CD4-positive, alpha-beta T cell treated with Interleukin-15 for 4 hours (primary cell): ENCODE data around the gene GSK3B.

Experiments
- DNase-seq: peaks from one replicate; pipeline ENCODE4 v3.0.0-alpha.2; 2020; ENCODE audit warnings: low spot score

Gene GSK3B

GRCh38 chr3:119817583-119818363 lies 276.5 kb downstream of the GSK3B start:
- no peak for DNase-seq

GRCh38 chr3:119817071-119817470 lies 277.2 kb downstream of the GSK3B start:
- no peak for DNase-seq

- no peak for DNase-seq
Measured at GRCh38 chr3:119815716-119816115, 278.5 kb downstream of the GSK3B start.

- no peak for DNase-seq
Measured at GRCh38 chr3:119812491-119813058, 281.7 kb downstream of the GSK3B start.

- peak; percentile 49 for DNase-seq
Measured at GRCh38 chr3:119810018-119810435, 284.2 kb downstream of the GSK3B start.

GRCh38 chr3:119809249-119810017 lies 284.8 kb downstream of the GSK3B start:
- DNase-seq = no peak

GRCh38 chr3:119808843-119809242 lies 285.4 kb downstream of the GSK3B start:
- DNase-seq = no peak

GRCh38 chr3:119808244-119808643 lies 286.0 kb downstream of the GSK3B start:
- no peak for DNase-seq

GRCh38 chr3:119800844-119801243 lies 293.4 kb downstream of the GSK3B start:
- DNase-seq = no peak

GRCh38 chr3:119796785-119797184 lies 297.5 kb downstream of the GSK3B start:
- DNase-seq = no peak

GRCh38 chr3:119796368-119796767 lies 297.9 kb downstream of the GSK3B start:
- no peak for DNase-seq

- no peak for DNase-seq
Measured at GRCh38 chr3:119795849-119796248, 298.4 kb downstream of the GSK3B start.

GRCh38 chr3:119794971-119795612 lies 299.2 kb downstream of the GSK3B start:
- no peak for DNase-seq

GRCh38 chr3:119794401-119794800 lies 299.8 kb downstream of the GSK3B start:
- DNase-seq = no peak

GRCh38 chr3:119792270-119792669 lies 302.0 kb downstream of the GSK3B start:
- DNase-seq = no peak

- no peak for DNase-seq
Measured at GRCh38 chr3:119790369-119790768, 303.9 kb downstream of the GSK3B start.

- no peak for DNase-seq
Measured at GRCh38 chr3:119786409-119786808, 307.8 kb downstream of the GSK3B start.

GRCh38 chr3:119783883-119784282 lies 310.4 kb downstream of the GSK3B start:
- no peak for DNase-seq

- no peak for DNase-seq
Measured at GRCh38 chr3:119783255-119783654, 311.0 kb downstream of the GSK3B start.

- DNase-seq = no peak
Measured at GRCh38 chr3:119782460-119782859, 311.8 kb downstream of the GSK3B start.

GRCh38 chr3:119781330-119782198 lies 312.7 kb downstream of the GSK3B start, which contains the start of gene NR1I2:
TSS of gene NR1I2 (plus strand) at chr3:119782101.
- DNase-seq = no peak
